Stimulated activated CD4-positive, alpha-beta T cell treated with anti-CD3 and anti-CD28 coated beads, Interleukin-2, amount 100 ng/mL, for 24 hours (primary cell): Measurements from ENCODE around the gene NMD3.
A peak's percentile ranks its signal among the peaks of the same experiment; 100 is the strongest.
"Not testable (repeated sequence)": the region's sequence is repeated elsewhere in the genome, so short reads cannot be mapped to it uniquely, and the experiment has no call there.

Experiments
- DNase-seq, 2 donors: peaks; one replicate each; pipeline ENCODE4 v3.0.0-alpha.2; 2020

Gene NMD3

DNA sequence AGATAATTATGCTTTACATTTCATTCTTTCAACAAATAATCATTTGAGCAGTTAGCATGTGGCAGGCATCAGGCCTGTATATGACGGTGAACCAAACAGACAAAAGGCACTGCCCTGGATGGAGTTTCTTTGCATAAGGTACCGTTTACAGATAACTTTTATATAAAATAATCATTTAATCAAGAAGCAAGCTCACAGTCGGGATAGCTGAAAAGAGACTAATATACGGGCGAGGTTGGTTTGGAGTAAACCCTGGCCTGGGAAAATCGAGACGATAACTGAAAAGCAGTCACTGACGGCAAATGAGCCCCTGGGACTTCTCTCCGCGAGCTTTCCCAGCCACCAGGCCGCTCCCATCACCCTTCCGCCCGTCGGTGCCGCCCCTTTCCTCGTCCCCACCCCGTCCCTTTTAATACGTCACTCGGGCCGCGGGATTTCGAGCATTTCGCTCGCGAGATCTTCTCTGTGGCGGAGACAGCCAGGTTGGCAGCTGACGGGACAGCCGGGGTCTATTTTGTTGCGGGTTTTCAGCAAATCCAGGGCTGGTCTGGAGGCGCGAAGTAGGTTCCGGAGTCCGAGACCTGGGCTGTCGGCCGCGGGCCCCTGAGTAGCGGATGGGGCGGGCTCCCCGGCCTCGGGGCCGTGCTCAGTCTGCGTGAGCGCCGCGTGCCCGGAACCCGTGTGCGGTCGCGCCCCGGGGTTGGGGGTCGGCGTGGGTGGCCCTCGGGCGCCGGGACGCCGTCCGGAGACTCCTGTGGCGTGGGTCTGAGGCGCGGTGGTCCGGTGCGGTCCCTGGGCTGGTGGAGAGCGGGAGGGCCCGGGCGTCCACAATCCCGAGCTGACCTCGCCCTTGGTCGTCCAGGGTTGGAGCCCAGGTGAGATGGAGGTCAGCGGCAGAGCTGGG is at the start of gene NMD3:
TSS of gene NMD3 (plus strand) at position 462 of the 904 bp plus-strand sequence. CDS start 703 bp downstream, outside the sequence.
- DNase-seq: peak; percentile 93 to 94

DNA sequence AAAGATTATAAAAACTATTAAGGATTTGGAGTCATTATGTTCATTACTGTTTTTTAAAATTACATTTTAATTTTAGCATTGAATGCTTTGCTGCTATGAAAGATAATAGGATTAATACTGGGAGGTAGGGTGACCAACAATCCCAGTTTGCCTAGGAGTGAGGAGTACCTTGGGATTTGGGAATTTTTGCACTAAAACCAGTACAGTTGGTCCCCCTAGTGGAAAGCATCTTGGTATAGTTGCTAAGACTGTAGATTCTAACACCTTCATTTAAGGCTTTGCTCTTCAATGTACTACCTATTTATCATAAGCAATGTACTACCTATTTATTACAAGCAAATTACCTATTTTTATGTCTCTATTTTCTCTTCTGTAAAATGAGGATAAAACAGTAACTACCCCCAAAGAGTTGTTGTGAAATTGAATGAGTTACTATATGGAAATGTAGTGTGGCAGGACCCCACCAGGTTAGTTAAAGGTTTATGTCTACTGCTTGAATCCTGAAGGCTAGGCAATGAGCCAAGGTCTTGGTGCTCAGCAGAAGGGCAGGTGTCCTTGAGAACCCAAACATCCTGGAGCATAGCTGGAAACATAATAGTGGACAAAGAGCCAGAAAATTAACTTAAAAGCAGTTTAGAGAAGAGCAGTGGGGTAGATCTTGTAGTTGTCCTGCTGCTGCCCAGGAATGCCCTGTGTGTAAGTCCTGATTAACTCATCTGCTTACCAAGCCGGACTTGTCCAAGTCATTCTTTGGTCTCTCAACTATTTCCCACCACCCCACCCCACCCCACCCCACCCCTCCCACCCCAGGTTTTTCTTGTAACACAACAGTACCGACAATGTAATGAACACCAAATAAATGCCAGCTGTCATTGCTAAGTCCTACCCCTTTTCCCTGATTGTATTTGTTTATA is 49.2 kb upstream of the NMD3 start:
- no peak for DNase-seq

DNA sequence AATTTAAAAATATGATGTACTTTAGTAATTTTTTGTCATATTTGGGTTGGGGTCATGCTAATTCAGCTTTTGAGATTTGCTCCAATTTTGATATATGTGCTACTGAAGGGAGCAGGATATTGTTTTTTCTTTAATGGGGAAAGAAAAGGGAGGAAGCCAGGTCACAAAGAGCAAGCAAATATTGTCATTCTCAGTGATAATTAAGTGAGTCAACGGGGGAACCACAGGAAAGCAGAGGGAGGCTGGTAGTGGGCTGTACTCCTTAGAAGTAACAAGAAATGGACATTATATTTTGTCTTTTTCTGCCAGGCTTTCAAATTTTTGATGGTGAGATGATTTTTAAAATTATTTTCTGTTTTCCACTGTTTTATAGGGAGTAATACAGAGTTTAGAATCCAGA is 45.6 kb upstream of the NMD3 start:
- DNase-seq: no peak

DNA sequence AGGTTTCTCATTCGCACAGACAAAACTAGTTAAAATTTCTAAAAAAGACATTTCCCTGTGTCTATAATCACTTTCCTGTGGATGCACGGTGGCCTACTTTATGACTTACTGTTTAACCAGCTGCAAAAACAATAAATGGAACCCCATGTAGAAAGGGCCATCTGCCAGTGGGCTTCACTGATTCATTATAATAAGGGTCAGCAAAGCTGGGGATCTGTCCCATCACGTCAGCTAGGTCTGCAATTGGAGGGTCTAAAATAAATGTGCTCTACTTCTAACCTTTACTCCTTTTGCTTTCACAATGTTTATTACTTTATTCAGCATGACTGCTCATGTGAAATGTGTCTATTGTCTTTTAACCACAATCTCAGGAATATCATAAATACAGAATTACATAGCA is 43.1 kb upstream of the NMD3 start:
- no peak for DNase-seq

DNA sequence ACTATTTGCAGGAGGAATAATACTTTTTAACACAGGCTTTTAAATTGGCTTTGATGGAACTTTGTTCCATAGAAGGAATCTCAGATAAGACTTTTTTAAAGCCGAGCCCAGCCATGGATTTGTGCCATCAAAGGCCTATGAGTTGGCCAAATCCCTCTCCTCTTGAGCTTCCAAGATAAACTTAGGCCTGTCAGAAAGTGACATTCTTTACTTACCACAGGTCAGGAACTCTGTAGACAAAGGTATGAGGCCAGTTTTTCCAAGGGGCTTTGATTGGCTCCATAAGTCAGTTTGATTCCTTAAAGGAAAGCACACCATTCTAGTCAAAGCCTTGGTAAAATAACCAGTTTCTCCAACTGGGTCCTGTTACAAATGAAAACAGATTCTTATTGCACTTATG is 39.7 kb upstream of the NMD3 start:
- DNase-seq: not testable (repeated sequence)

DNA sequence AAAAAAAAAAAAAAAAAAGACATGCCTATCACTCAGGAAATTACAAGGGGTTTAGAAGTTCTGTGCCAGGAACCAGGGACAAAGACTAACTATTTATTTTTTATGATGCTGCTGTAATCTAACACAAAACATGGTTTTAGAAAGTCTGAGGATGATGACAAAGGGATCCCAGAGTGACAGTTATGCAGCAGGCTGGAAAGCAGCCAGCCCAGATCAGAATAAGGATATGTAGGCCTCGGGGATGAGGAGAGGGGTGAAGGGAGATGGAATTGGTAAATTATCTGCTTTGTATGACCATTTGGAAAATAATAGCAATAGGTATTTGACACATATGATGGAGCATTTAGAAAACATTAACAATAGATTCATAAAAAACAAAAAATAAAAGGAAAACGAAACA is 34.1 kb upstream of the NMD3 start:
- no peak for DNase-seq

DNA sequence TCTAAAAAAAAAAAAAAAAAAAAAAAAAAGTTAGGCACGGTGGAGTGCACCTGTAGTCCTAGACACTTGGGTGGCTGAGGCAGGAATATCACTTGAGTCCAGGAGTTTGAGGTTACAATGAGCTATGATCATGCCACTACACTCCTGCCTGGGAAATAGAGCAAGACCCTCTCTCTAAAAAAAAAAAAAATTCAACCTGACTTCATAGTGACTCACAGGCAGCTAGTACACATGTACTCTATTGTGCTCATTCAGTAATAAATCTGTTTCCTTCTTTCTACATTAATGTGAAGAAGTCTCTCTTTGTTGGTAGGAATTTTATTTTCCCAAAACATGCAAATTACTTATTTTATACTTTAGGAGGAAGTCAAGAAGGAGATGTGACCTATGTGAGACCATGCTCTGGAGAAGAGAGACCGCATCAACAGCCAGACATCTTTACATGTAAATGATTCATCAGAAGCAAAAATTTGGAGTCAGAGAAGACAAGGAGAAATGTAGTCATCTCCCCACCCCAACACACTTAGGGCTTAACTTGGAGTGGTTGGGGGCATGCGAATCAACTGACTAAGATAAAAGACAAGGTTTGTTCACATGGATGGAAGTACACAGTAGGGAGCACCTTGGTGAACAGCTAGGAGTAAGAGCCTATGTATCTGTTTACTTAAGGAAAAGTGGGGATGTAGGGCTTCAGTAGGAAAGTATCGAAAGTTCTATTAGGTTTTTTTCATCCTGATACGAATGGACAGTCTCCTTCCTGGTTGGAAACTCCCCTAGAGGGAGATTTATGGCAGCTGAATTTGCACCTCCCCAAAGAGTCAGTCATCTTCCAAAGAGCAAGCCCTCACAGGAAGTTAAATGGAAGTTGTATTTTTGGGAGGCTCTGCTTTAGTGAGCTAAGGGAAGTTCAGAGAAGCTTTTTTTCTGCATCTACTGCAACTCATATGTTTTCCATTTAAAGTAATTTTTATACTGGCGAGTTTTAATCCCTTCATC is 23.0 kb upstream of the NMD3 start:
- DNase-seq: no peak

DNA sequence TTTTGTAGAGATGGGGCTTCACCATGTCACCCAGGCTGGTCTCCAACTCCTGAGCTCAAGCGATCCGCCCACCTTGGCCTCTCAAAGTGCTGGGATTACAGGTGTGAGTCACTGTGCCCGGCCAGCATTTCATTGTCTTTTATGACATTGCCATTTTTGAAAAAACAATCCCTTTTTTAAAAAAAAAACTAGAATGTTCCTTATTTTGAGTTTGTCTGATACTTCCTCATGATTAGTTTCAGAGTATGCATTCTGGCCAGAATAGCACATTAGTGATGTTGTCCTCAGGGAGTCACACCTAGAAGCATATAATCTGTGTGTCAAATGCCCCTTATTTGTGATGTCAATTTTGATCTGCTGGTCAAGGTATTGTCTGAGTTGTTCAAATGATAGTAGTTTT is 21.2 kb upstream of the NMD3 start:
- DNase-seq: no peak

DNA sequence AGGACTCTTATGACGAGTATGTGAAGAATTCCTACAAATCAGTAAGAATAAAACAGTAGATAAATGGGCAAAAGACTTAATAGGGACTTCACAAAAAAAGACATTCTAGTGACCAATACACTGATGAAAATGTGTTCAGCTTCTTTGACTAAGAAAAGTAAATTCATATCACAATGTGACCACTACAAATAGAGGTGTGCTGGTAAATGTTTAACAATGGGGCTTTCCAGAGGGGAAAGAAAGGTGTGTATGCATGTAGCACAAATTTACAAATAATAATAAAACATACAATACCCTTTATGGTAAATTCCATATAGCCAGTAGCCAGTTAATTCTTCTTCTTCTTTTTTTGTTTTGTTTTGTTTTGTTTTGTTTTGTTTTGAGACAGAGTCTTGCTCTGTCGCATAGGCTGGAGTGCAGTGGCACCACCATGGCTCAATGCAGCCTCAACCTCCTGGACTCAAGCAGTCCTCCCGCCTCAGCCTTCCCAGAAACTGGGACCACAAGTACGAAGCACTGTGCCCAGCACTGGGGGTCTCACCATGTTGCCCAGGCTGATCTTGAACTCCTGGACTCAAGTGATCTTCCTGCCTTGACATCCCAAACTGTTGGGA is 17.5 kb upstream of the NMD3 start:
- DNase-seq: no peak

DNA sequence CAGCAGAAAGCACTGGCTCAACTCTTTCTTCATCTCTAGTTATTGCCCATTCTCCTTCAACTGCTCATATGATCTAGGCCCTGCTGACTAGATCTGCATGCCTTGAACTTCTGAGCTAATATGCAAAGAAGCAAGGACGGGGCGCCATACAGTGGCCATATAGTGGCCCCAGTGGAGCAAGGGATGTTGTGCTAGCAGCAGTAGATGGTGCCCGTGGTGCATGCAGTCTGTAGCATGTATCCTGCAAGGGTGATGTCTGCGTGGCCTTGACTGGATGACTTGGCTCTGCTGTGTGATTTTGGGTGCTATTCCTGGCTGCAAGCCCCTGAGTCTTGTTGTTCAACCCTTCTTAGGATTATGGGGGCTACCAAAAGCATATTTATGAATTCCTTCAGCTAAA is 12.2 kb upstream of the NMD3 start:
- no peak for DNase-seq

DNA sequence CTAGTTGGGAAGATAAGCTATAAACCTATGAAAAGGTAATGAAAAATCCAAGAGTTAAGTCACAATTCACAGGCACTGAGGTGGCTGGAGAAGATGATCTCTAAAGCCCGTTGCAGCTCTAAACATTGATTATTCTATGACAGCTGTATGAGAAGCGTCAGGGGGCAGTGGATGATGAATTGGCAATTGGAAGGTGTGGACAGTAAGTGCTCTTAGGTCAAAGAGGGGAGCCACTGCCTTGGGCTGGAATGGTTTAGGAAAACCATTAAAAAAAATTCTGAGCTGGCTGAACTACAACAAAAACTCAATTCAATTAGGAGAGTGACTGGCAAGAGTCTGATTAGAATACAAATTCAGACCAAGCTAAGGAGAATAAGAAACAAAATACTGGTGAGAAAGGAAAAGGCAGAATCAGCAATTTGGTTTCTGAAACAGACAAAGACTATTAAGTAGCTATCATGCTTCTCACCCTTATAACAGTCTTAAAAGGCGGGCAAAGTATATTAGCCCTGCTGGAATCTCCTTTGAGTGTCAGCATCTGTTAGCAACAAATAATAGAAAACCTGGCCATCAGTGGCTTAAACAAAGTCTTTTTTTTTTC is 8.8 kb upstream of the NMD3 start:
- no peak for DNase-seq

DNA sequence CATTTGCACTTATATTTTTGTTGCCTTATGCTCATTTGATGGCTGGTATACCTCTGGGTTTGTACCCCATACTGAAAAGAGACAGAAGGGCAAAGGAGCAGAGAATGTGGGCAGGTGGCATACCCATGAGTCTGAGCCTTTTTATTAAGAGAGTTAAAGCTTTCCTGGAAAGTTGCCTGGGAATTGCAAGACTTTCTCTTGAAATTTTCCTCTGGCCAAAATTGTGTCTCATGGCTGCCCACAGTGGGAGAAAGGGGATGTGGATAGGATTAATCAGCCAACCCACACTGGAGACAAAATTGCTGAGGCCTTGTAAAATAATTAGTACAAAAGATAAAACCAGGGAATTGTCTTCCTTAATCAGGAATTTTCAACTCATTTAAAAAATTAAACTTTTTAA is 8.2 kb upstream of the NMD3 start:
- no peak for DNase-seq

DNA sequence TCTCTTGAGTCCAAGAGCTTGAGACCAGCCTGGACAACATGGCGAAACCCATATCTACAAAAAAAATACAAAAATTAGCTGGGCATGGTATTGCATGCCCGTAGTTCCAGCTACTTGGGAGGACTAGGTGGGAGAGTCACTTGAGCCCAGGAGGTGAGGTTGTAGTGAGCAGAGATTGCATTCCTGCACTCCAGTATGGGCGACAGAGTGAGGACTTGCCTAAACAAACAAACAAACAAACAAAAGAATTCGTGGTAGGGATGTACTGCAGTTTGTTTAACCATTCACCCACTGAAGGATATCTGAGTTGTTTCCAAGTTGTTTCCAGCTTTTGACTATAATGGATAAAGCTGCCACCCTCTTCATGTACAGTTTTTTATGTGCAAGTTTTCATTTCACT is 7.5 kb upstream of the NMD3 start:
- no peak for DNase-seq

DNA sequence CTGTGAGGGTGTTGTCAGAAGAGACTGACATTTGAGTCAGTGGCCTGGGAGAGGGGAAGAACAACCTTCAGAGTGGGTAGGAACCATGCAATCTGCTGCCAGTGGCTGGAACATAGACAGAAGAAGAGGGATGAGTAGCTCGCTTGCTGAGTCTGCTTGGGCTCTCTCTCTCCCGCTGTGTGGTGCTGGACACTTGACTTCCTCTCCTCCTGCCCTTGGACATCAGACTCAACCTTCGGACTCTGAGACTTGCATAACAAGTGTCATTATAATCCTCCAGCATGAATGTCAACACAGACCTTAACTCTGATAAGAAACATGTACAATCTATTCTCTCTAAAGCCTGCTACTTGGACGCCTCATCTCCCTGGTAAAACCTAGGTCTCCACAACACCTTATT is 5.9 kb upstream of the NMD3 start:
- DNase-seq: no peak

DNA sequence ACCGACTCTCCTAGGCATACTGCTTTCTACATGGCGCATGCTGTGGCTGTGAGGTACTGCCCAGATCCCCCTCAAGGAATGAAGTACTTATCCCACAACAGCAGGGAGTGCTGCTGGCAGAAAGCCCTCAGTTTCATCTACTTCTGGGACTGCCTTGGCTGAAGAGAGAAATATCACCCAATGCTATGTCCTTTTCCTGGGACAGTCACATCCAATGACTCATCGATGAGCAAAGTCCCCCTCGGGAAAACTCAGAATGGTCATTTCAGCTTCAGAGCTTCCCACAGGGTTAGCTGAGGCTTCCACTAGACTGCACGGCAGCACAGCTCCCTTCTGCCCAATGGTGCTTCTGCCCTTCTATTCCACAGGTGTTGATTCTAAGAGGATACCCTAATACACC is 3.6 kb upstream of the NMD3 start:
- DNase-seq: no peak

DNA sequence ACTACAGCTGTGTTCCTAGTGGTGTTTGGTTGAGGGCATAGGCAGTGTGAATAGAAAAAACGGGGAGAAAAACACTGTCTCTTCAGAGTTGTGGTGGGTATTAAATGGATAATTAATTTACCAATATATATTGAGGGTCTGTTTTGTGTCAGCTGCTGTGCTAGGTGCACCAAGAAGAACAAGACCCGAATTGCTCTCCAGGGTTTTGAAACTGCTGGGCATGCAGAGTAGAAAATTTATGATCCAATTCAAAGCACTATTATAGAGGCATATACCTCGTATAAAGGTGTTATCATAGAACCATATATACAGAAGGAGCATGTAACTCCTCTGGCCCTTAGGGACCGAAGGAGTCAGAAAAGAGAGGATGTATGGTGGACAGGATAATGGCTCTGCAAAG is 1.6 kb upstream of the NMD3 start:
- DNase-seq: no peak

DNA sequence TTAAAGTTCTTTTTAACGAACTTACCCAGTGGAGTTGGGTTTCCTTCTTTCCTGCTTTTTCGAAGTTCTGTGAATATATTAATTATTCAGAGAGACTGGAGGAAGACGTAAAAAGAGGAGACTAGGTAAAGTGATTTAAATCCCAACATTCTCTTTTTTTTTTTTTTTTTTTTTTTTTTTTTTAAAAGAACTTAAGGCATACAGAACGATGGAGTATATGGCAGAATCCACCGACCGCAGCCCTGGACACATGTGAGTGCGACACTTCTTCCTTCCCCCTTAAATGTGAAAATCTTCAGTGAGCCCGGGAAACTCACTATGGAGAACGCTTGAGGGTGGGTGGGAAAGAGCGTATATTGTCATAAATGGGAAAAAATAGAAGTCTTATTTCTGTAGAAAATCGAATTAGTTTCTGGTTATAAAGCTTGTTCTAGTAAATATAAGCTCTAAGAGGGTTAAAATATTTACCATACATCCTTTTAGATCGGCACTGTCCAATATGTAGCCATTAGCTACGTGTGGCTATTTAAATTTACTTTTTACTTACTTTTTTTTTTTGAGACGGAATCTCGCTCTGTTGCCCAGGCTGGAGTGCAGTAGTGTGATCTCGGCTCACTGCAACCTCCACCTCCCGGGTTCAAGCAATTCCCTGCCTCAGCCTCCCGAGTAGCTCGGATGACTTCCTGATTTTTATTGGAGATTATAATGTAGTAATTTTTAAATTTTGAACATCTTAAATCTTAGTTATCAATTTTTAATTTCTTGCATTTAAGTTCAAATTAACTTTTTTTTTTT is 892 bp downstream of the NMD3 start:
- peak in 1 of 2 donors; percentile 17 for DNase-seq

DNA sequence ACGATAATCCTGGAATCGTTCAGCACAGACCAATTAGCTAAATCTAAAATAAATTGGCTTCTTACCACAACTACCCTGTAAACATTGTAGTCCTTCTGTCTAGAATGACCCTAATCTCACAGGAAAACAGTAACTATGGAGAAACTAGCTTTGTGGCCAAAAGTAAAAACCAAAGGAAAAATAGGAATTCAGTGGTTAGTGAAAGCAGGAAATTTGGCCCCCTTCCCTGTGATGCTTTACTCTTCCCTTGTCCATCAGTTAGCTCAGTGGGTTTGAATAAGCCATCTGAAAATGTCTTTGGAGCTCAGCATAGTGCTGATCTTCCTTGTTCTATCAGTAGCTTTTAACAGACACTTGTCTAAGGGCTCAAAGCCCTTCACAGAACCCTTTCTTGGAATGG is 1.6 kb downstream of the NMD3 start:
- no peak for DNase-seq

DNA sequence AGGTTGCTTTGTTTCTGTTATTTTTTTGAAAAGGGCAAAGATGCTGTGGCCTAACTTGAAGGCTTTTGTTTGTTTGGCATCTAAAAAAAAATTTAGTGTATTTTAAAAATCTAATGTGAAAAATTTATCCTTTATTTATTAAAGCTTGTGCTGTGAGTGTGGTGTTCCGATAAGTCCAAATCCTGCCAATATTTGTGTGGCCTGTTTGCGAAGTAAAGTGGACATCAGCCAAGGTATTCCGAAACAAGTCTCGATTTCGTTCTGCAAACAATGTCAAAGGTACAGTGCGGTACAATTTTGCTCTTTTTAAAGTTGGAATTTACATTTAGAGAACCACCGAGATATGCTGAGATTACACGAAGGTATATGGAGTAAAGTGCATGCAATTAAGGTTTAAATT is 3.7 kb downstream of the NMD3 start:
- no peak for DNase-seq

DNA sequence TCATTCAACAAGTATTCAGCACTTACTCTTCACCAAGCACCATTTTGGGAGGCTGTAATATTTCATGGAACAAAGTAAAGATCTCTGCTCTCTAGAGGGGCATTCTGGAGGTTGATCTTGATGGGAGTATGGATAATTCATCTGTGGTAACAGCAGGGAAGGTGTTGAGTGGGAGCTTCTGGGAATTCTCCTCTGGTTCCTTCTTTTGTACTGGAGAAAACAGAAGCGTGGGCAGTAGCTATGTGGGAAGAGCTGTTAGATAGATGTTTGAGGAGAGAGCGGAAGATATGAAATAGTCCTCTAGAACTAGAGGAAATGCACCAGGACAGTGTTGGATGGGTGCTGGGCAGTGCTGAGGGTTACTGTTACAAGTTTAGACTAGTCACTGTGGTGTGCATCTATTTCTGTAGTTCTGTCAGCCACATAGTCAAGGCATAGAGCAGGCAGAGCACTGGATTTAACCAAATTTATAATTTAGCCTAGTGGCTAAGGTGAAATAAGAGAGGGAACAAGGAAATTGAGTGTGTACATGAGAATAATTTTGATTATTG is 9.6 kb downstream of the NMD3 start:
- DNase-seq: no peak

DNA sequence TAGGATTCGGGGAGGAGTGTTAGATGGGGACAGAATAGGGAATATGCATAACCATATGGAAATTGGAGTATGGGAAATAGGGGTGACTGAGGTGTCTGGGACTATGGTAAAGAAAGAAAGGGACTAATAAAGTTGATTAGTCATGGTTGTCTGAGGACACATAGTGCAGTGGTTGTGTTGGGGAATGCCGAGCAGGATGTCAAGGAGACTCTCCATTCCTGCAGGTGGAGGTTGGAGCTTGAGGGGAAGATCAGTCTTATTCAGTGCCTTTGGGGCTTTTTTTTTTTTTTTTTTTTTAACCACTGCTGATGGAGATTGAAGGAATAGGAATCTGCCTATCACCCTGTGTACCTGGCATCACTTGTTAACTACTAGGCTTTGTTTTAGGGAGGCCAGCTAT is 10.8 kb downstream of the NMD3 start:
- DNase-seq: no peak
